Neural cell (in vitro differentiated cells): ENCODE results near the gene KLHL3. TPM values are rescaled to one million over a fixed set of nuclear protein-coding genes. Genes with fewer than 3 reads are reported as not detected.

Source experiments
- H2AFZ ChIP-seq: fragments of 200-600, 300-800 bp; sonication (generic), shearing (Covaris generic); 2 replicates; pipeline ENCODE4 v1.6.0; 2014; ENCODE audit warnings: low read depth, mild to moderate bottlenecking, antibody characterized with exemption, low read length, moderate library complexity
- H3F3A ChIP-seq: fragments of 200-600 bp; shearing (Covaris generic); 2 replicates; pipeline ENCODE4 v1.6.1; 2016; ENCODE audit warnings: mild to moderate bottlenecking, moderate library complexity, mixed read lengths, antibody characterized with exemption, low read length; ENCODE audit not compliant: insufficient read depth, poor library complexity, severe bottlenecking
- H3K27ac ChIP-seq: fragments of 200-600, 300-800 bp; sonication (generic), shearing (Covaris generic); 2 replicates; pipeline ENCODE4 v1.5.1; 2014; ENCODE audit warnings: mild to moderate bottlenecking, low read length, moderate library complexity
- H3K27me3 ChIP-seq: fragments of 300-800, 200-600 bp; sonication (generic), shearing (Covaris generic); 2 replicates; pipeline ENCODE4 v1.6.0; 2014; ENCODE audit warnings: mild to moderate bottlenecking, low read depth, low read length, moderate library complexity; ENCODE audit not compliant: insufficient read depth
- H3K36me3 ChIP-seq: fragments of 300-800, 200-600 bp; sonication (generic), shearing (Covaris generic); 2 replicates; pipeline ENCODE4 v1.5.1; 2014; ENCODE audit warnings: mild to moderate bottlenecking, antibody characterized with exemption, low read length, moderate library complexity; ENCODE audit not compliant: insufficient read depth
- H3K4me2 ChIP-seq: fragments of 300-800, 200-600 bp; sonication (generic), shearing (Covaris generic); 2 replicates; pipeline ENCODE4 v1.6.0; 2014; ENCODE audit warnings: mild to moderate bottlenecking, low read length
- H3K4me3 ChIP-seq: fragments of 300-800, 200-600 bp; sonication (generic), shearing (Covaris generic); 2 replicates; pipeline ENCODE4 v1.5.1; 2014; ENCODE audit warnings: mild to moderate bottlenecking, low read length, moderate library complexity
- H3K79me2 ChIP-seq: fragments of 200-600 bp; shearing (Covaris generic); replicated peaks from 2 replicates; pipeline ENCODE4 v1.6.0; 2014; ENCODE audit warnings: mild to moderate bottlenecking, low read length, moderate library complexity; ENCODE audit not compliant: insufficient read depth
- H3K9ac ChIP-seq: fragments of 300-800, 200-600 bp; sonication (generic), shearing (Covaris generic); 2 replicates; pipeline ENCODE4 v1.6.1; 2016; ENCODE audit warnings: mild to moderate bottlenecking, low read length, mixed read lengths
- H3K9me2 ChIP-seq: fragments of 200-600 bp; shearing (Covaris generic); 2 replicates; pipeline ENCODE4 v1.6.1; 2016; ENCODE audit warnings: mild to moderate bottlenecking, low read length, mixed read lengths; ENCODE audit not compliant: insufficient read depth
- H3K9me3 ChIP-seq: fragments of 200-600, 300-800 bp; sonication (generic), shearing (Covaris generic); 2 replicates; pipeline ENCODE4 v1.6.1; 2016; ENCODE audit warnings: mild to moderate bottlenecking, mixed run types, low read length, moderate library complexity, mixed read lengths
- H4K20me1 ChIP-seq: fragments of 200-600 bp; shearing (Covaris generic); 2 replicates; pipeline ENCODE4 v1.6.1; 2016; ENCODE audit warnings: mild to moderate bottlenecking, mixed run types; ENCODE audit not compliant: insufficient read depth
- CTCF ChIP-seq: fragments of 450-650 bp; IDR thresholded peaks from 2 replicates; pipeline ENCODE4 v1.5.1; 2014; ENCODE audit warnings: antibody characterized with exemption, mild to moderate bottlenecking, moderate library complexity; ENCODE audit not compliant: poor library complexity, severe bottlenecking
- EP300 ChIP-seq: fragments of 450-650 bp; conservative IDR thresholded peaks from 2 replicates; pipeline ENCODE4 v1.6.1; 2014; ENCODE audit warnings: antibody characterized with exemption, mild to moderate bottlenecking, moderate library complexity; ENCODE audit not compliant: poor library complexity, severe bottlenecking
- EZH2 ChIP-seq: fragments of 200-600, 300-800 bp; shearing (Covaris generic), sonication (generic); IDR thresholded peaks from 2 replicates; pipeline ENCODE4 v1.6.1; 2014; ENCODE audit warnings: antibody characterized with exemption, low read length, borderline replicate concordance, mild to moderate bottlenecking; ENCODE audit not compliant: insufficient read depth, poor library complexity, severe bottlenecking
- MXI1 ChIP-seq: fragments of 450-650 bp; conservative IDR thresholded peaks from 2 replicates; pipeline ENCODE4 v1.6.1; 2014; ENCODE audit warnings: antibody characterized with exemption, mild to moderate bottlenecking; ENCODE audit not compliant: poor library complexity, severe bottlenecking
- POLR2AphosphoS5 ChIP-seq: IDR thresholded peaks from 2 replicates; pipeline ENCODE4 v1.6.1; 2012
- RAD21 ChIP-seq: fragments of 450-650 bp; conservative IDR thresholded peaks from 2 replicates; pipeline ENCODE4 v1.6.1; 2014; ENCODE audit warnings: antibody characterized with exemption, mild to moderate bottlenecking, moderate library complexity
- SMC3 ChIP-seq: fragments of 450-650 bp; conservative IDR thresholded peaks from 2 replicates; pipeline ENCODE4 v1.6.1; 2014; ENCODE audit warnings: antibody characterized with exemption, mild to moderate bottlenecking, moderate library complexity; ENCODE audit not compliant: poor library complexity
- TAF1 ChIP-seq: IDR thresholded peaks from 2 replicates; pipeline ENCODE4 v1.6.1; 2012; ENCODE audit warnings: low read depth
- polyA plus RNA-seq: library from polyadenylated mRNA; depleted of rRNA; stranded (reverse); fragments of >200 nt; gene quantifications from 2 replicates; pipeline ENCODE4 v1.2.3, GENCODE V29; 2014
- TF ChIP-seq, protein P1 (sequence below): IDR thresholded peaks from 2 replicates; pipeline ENCODE4 v1.6.1; 2012; ENCODE audit warnings: borderline replicate concordance

KLHL3 gene
- polyA plus RNA-seq, 1 donor from 2014 or later, result 12.9 TPM

GRCh38 chr5:137751869-137752491 is 16.1 kb upstream of the KLHL3 start:
- no peak overlapping the region for H3K27ac ChIP-seq
- H3K9me3 ChIP-seq, result no peaks in the 10 kb centered on the region
- peak overlapping the region; percentile 73 for H3K4me3 ChIP-seq

DNA sequence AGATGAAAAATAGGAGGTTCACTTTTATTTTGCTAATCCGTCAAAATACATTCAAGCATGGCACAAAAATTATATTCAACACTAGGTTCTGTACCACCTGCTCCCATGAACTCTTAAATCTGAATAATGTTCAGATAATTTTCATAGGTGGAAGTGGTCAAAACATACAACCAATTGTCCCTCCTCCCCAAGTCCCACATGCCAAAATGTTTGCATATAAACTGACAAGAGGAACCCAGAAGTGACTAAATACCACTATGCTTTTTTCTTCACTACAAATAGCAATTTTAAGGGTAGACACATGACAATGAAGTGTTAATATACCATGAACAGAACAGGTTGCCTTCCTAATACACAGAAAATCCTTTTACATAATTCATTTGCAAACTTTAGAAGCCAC is 14.5 kb upstream of the KLHL3 start:
- peak overlapping the region; percentile 73 for H3K4me3 ChIP-seq

More at GRCh38 chr5:137751869-137752491, 16.1 kb upstream of the KLHL3 start:
- Histone ChIP-seq H3K36me3 (peaks cover 3% of the 10 kb centered on the region), H3K79me2 (peaks cover 53% of the 10 kb centered on the region), H3K27me3 (no peaks in the 10 kb centered on the region), H3F3A (no peaks in the 10 kb centered on the region), H3K9ac (peak overlapping the region; percentile 100), H3K9me2 (no peaks in the 10 kb centered on the region), H4K20me1 (peaks cover 41% of the 10 kb centered on the region), H2AFZ (no peak overlapping the region), H3K4me2 (peak overlapping the region; percentile 99)
- TF ChIP-seq MXI1 (peak; percentile 77), RAD21 (peak; percentile 58), CTCF (peak; percentile 81), SMC3 (peak; percentile 67), EZH2 (no peak), EP300 (no peak), TAF1 (no peak), POLR2AphosphoS5 (no peak)
- TF ChIP-seq, protein P1, sequence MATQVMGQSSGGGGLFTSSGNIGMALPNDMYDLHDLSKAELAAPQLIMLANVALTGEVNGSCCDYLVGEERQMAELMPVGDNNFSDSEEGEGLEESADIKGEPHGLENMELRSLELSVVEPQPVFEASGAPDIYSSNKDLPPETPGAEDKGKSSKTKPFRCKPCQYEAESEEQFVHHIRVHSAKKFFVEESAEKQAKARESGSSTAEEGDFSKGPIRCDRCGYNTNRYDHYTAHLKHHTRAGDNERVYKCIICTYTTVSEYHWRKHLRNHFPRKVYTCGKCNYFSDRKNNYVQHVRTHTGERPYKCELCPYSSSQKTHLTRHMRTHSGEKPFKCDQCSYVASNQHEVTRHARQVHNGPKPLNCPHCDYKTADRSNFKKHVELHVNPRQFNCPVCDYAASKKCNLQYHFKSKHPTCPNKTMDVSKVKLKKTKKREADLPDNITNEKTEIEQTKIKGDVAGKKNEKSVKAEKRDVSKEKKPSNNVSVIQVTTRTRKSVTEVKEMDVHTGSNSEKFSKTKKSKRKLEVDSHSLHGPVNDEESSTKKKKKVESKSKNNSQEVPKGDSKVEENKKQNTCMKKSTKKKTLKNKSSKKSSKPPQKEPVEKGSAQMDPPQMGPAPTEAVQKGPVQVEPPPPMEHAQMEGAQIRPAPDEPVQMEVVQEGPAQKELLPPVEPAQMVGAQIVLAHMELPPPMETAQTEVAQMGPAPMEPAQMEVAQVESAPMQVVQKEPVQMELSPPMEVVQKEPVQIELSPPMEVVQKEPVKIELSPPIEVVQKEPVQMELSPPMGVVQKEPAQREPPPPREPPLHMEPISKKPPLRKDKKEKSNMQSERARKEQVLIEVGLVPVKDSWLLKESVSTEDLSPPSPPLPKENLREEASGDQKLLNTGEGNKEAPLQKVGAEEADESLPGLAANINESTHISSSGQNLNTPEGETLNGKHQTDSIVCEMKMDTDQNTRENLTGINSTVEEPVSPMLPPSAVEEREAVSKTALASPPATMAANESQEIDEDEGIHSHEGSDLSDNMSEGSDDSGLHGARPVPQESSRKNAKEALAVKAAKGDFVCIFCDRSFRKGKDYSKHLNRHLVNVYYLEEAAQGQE, result peak; percentile 17

More for the DNA sequence above, 14.5 kb upstream of the KLHL3 start:
- Histone ChIP-seq H3K4me2 (peak overlapping the region; percentile 99), H4K20me1 (peaks cover 41% of the 10 kb centered on the region), H3K9me3 (no peaks in the 10 kb centered on the region), H3K79me2 (peaks cover 53% of the 10 kb centered on the region), H3K27me3 (no peaks in the 10 kb centered on the region), H2AFZ (no peak overlapping the region), H3K9ac (no peak overlapping the region), H3K9me2 (no peaks in the 10 kb centered on the region), H3K27ac (no peak overlapping the region), H3F3A (no peaks in the 10 kb centered on the region), H3K36me3 (peaks cover 3% of the 10 kb centered on the region)
- TF ChIP-seq CTCF (no peak), TAF1 (no peak), POLR2AphosphoS5 (no peak), EP300 (no peak), MXI1 (no peak), EZH2 (no peak)
